GM21423 (cell line): Measurements from ENCODE around the gene SMCHD1.
"Not testable (repeated sequence)": the region's sequence is repeated elsewhere in the genome, so short reads cannot be mapped to it uniquely, and the experiment has no call there.

Experiments used
- ATAC-seq: cut with Tn5 transposase; IDR thresholded peaks from one replicate; pipeline ENCODE4 v1.9.1; 2021; ENCODE audit warnings: mild to moderate bottlenecking, moderate library complexity; ENCODE audit not compliant: unreplicated experiment

Gene SMCHD1

DNA sequence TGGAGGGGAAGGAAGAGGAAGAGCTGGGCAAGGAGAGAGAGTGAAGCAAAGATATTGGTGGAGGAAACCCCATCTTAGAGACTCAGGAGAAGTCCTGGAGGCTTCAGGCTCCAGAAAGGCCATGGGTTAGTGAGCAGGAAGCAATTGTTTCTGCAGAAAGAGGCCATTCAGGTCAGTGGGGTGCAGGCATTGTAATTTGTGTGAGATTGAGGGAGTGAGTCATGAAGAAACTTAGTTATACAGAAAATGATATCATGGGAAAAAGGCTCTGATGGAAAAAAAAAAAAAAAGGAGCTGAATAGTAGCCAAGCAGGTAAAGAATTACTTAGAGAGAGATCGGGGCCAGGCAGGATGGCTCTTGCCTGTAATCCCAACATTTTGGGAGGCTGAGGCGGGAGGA lies 195.3 kb downstream of the SMCHD1 start:
- ATAC-seq, result no peak

DNA sequence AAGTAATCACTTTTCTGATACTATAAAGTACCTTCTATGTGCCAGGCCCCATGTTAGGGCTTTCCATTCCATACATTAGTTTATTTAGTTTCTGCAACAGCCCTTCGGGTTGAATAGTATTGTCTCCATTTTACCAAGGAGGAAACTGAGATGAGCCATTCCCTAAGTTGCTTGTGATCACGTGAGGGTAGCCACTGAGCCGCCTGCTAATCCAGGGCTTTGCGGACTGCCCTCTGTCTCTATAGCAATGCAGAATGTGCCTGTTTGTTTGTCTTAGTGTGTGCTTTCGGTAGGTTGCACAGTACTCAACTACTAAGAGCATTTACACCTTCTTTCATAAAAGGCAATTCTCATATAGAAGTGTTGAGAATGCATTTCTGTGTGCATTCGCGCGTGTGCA lies 196.2 kb downstream of the SMCHD1 start:
- ATAC-seq, result no peak

DNA sequence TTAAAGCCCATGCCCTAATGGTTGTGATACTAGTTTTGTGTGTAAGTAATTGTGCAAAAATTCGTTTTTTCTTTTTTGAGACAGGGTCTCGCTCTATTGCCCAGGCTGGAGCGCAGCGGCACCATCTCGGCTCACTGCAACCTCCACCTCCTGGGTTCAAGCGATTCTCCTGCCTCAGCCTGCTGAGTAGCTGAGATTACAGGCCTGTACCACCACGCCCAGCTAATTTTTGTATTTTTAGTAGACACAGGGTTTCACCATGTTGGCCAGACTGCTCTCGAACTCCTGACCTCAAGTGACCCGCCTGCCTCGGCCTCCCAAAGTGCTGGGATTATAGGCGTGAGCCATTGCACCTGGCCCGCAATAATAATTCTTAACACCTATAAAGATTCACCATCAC lies 196.9 kb downstream of the SMCHD1 start:
- ATAC-seq, result not testable (repeated sequence)

GRCh38 chr18:2853173-2853925 lies 197.8 kb downstream of the SMCHD1 start:
- ATAC-seq, result no peak

GRCh38 chr18:2853926-2854664 lies 198.6 kb downstream of the SMCHD1 start:
- ATAC-seq, result no peak
